Measurements from ENCODE around the gene PKD1.
A peak's percentile ranks its signal among the peaks of the same experiment; 100 is the strongest.

The PKD1 gene

GRCh38 chr16:2135770-2136490 is at the start of gene PKD1:
Gene PKD1 (minus strand): TSS chr16:2135898. CDS start chr16:2135689, 209 bp downstream.
- DNase-seq (ENCODE audit: low read depth in 3 of 3): peak; percentile 97 to 99 (median 97)

DNA sequence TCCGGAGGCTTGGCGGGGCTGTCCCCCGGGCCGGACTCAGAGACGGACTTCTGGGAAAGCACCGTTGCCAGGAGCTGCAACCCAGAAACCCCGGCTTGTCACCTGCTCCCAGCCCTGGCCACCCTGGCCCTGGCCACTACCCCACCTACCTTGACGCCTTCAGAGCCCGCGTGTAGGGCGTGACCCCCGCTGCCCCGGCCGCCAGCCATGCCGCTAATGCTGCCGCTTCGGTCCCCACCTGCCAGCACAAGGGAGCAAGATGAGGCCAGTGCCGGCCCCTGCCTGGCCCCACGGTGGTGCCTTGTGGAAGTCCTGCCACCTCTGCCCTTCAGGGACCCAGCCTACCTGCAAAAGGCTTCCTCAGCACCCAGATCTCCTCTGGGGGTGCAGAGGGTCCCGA is 49.3 kb upstream of the PKD1 start:
- no peak for DNase-seq (ENCODE audit: low read depth in 3 of 3)

GRCh38 chr16:2184346-2184745 is 48.6 kb upstream of the PKD1 start:
- DNase-seq (ENCODE audit: low read depth in 3 of 3): no peak

- DNase-seq (ENCODE audit: low read depth in 3 of 3): no peak
These were observed 48.0 kb upstream of the PKD1 start for GRCh38 chr16:2183671-2184070.

DNA sequence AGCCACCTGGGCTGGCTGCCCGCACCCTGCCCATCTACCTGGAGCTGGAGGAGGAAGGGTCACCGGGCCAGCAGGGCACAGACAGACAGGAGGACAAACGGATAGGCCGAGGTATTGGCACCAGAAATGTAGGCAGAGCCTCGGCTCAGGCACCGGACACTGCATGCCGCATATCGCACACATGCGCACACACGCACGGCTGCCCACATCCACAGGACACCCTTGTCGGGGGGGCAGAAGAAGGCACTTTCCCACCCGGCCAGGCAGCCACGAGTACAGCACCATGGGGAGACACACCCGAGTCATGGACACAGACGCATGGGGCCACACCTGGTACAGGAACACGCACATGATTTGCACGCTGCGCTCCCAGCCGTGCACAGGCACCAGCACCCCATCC is 46.3 kb upstream of the PKD1 start:
- no peak for DNase-seq (ENCODE audit: low read depth in 3 of 3)

- DNase-seq (ENCODE audit: low read depth in 3 of 3): no peak
These were observed 45.5 kb upstream of the PKD1 start for GRCh38 chr16:2180962-2181923.

DNA sequence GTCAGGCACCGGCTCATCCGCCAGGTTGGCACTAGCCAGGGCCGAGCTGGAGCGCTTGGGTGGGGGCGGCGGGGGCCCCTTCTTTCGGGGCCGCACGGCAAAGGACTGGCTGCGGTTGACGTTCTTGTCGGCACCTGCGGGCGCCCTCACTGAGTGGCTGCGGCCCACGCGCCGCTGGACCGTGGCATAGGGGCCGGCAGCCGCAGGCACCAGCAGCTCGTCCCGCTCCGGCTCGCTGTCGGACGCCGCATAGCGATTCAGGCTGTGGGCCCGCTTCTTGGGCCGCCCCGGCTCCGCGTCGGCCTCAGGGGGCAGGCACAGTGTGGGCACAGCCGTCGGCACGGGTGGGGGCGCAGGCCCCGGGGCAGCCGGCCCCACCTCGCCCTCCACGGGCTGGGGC is 44.8 kb upstream of the PKD1 start:
- no peak for DNase-seq (ENCODE audit: low read depth in 3 of 3)

DNA sequence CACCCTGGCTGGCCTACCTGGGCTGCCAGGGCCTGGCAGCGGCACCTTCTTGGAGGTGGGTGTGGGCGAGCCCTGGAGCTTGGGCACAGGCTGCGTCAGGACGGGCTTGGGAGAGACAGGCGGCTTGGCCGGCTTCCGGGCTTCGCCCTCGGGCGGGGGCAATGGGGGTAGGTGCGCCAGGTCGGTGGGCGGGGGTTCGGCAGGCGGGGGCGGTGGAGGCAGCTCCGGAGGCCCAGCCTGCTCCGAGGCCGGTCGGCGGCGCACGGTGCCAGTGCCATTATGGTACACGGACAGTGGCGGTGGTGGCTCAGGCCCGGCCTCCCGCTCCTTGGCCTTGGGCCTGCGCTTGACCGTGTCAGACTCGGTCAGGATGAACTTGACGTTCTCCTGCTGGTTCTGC is 43.9 kb upstream of the PKD1 start:
- no peak for DNase-seq (ENCODE audit: low read depth in 3 of 3)

DNA sequence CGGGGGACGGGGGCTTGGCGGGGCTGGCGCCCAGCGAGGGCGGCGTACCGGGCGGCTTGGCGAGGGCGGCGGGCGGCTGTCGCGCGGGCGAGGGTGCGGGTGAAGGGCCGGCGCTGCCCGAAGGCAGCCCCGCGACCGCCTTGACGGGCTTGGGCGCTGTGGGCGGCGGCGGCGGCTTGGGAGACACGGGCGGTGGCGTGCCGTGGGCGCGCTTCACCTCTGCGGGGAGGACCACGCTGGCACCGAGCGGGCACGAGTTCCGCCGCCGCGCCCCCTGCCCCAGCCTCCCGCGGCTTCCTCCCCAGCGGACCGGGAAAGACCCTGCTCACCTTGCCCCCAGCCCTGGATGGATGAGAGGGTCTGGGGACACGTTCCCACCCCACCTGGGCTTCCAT is 43.4 kb upstream of the PKD1 start:
- no peak for DNase-seq (ENCODE audit: low read depth in 3 of 3)

DNA sequence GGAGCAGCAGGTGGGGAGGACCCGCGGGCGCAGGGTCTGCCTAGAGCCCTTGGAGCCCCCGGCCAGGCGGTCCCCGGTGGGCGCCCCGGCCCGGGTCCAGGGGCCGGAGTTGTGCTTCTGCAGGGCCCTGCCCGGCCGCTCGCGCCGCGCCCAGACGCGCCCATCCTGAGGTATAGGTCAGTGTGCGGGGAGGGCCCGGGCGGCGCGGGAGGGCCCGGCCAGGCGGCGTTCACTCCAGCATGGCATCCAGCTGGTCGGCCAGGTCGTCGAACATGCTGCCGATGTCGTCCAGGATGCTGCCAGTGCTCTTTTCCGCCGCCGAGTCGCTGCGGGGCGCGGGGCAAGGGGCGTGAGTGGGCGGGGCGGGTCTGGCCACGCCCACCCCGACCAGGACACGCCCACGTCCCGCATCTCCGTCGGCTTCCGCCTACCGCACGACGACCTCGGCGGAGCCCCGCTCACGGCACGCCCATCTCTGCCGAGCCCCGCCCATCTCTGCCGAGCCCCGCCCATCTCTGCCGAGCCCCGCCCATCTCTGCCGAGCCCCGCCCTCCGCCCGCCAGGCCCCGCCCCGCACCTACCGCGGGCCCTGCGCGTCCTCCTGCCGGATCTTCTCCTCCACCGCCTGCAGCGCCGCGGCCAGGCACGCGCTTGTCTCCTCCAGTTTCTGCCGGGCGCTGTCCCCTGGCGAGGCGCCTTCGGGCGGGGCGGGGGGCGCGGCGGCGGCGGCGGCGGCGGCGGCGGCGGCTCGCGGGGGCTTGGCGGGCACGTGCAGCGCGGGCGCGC is 42.8 kb upstream of the PKD1 start:
- peak; percentile 13 to 25 (median 22) for DNase-seq (ENCODE audit: low read depth in 3 of 3)

- no peak for DNase-seq (ENCODE audit: low read depth in 3 of 3)
These were observed 41.9 kb upstream of the PKD1 start for GRCh38 chr16:2177561-2177960.

DNA sequence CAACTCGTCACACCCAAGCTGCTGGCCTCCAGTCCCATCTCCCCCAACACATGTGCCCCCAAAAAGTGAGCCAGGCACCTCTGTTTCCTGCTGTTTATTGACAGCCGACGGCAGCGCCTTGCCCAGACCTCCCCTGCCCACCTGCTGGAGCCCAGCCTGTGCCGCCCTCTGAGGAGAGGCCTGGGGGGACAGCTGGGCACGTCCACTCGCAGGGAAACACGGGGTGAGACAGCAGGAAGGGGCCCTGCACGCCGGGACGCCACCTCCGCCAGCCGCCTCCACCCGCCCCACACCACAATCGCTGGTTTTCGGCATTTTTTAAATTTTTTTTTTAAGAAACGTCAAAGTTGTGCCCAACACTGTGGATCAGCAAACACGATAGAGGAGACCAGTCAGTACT is 41.4 kb upstream of the PKD1 start:
- no peak for DNase-seq (ENCODE audit: low read depth in 3 of 3)

DNA sequence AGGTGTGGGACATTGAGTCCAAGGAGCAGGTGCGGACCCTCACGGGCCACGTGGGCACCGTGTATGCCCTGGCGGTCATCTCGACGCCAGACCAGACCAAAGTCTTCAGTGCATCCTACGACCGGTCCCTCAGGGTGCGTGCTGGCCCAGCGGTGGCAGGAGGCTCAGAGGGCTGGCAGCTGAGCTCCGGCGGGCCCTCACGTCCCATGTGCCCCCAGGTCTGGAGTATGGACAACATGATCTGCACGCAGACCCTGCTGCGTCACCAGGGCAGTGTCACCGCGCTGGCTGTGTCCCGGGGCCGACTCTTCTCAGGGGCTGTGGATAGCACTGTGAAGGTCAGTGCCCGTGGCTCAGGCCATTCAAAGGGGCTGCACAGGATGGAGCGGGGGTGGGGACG is 40.3 kb upstream of the PKD1 start:
- DNase-seq (ENCODE audit: low read depth in 3 of 3): no peak

DNA sequence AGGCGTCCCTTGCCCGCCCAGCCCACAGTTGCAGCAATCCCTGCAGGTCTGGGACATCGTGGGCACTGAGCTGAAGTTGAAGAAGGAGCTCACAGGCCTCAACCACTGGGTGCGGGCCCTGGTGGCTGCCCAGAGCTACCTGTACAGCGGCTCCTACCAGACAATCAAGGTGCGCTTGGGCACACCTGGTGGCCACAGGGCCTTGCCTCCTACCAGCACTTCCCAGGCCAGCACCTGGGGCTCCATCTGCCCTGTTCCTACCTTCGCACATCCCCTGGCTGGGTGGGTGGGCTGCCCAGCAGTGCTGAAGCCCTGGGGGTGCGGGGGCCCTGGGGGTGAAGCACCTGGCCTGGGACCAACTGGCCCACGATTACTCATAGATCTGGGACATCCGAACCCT is 39.8 kb upstream of the PKD1 start:
- no peak for DNase-seq (ENCODE audit: low read depth in 3 of 3)

- no peak for DNase-seq (ENCODE audit: low read depth in 3 of 3)
These were observed 38.9 kb upstream of the PKD1 start for GRCh38 chr16:2174396-2175131.

DNA sequence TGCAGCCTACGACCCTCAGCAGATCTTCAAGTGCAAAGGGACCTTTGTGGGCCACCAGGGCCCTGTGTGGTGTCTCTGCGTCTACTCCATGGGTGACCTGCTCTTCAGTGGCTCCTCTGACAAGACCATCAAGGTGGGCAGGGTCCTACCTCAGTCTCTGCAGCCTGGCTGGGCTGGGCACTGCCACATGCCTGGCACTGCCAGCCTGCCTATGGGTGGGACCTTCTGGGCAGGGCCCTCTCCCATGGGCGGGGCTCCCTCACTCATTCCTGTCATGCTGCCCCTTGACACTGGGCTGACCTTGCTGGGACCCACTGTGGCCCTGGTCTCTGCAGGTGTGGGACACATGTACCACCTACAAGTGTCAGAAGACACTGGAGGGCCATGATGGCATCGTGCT is 38.2 kb upstream of the PKD1 start:
- DNase-seq (ENCODE audit: low read depth in 3 of 3): no peak

DNA sequence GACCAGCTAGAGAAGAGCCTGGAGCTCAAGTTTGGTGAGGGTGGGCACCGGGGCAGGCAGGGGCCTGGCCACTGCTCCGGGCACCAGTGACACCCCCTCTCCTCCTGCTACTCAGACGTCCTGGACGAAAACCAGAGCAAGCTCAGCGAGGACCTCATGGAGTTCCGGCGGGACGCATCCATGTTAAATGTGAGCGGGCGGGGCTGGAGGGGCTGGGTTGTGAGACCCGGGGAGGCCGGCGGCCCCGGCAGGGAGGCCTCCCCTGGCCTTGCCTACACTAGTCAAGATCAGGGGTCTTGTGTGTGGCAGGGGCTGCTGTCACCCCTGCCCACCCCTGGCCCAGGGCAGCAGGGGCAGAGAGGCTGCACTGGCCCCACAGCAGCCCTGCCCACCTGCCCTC is 37.7 kb upstream of the PKD1 start:
- no peak for DNase-seq (ENCODE audit: low read depth in 3 of 3)

DNA sequence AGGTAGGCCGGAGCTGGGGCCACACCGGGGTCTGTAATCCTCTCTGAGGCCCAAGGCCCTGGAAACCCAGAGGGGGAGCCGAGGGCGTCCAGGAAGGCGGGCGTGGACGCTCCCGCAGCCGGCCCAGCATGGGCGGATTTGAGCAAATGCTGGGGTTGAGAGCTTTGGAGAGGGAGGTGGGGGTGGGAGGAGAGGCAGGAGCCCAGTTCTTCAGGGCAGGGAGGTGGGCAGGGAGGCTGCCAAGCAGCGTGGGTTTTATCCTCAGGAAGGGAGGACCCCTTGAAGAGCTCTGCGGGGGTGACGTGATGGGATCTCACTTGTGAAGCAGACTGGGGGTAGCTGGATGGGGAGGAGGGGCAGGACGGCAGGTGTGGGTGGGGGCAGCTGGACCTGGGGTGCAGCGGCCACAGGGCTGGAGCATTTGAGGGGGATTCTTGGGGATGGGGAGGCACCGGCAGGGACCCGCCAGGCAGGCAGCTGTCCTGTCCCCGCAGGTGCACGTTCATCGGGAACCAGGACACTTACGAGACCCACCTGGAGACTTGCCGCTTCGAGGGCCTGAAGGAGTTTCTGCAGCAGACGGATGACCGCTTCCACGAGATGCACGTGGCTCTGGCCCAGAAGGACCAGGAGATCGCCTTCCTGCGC is 37.1 kb upstream of the PKD1 start:
- DNase-seq (ENCODE audit: low read depth in 3 of 3): no peak

DNA sequence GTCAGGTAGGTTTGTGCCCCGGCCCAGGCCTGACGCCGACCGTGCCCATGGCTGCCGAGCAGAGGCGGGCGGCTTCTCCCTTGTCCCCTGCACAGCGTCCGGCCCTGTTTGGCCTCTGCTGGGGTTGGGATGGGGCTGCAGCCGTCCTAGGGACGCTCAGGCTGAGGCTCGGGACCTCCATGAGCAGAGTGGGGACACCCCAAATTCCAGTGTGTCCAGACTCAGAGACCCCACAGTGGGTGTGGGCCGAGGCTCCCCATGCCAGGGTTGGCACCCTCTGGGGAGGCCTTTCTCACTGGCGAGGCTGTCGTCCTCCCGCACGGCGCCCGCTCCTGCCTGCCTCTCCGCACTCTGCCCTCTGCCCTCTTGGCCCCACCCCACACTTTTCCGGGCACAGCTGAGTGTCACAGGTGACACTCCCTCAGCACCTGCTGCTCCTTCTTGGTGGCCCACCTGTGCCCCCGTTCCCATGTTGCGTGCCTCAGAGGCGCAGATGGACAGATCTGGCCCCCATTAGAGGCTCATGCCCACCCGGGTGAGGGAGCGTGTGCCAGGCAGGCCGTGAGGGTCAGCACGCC is 36.0 kb upstream of the PKD1 start:
- no peak for DNase-seq (ENCODE audit: low read depth in 3 of 3)

- no peak for DNase-seq (ENCODE audit: low read depth in 3 of 3)
These were observed 35.1 kb upstream of the PKD1 start for GRCh38 chr16:2170587-2171435.
